Activated B cell treated with CpG ODN at 0.5 μM for 24 hours (primary cell): ENCODE data around the gene SPOCK1. TPM values are rescaled to one million over a fixed set of nuclear protein-coding genes. Genes with fewer than 3 reads are reported as not detected.

Source experiments
- ATAC-seq: fragments of 200-7000 bp; cut with Tn5 transposase; one replicate; pipeline ENCODE4 v1.10.0; 2021; ENCODE audit warnings: low read depth, mild to moderate bottlenecking, moderate library complexity
- CTCF ChIA-PET: fragments of 350-600 bp; sonication (Branson Sonifier 250); formaldehyde crosslinking; loops from one replicate; lab custom pipeline; 2021; ENCODE audit warnings: antibody characterized with exemption; lab: Charles Lee
- POLR2A ChIA-PET: fragments of 350-600 bp; sonication (Branson Sonifier 250); formaldehyde crosslinking; loops from one replicate; lab custom pipeline; 2021; ENCODE audit warnings: antibody characterized with exemption; lab: Charles Lee
- DNase-seq: peaks from one replicate; pipeline ENCODE4 v3.0.0; 2022
- H3K27ac Mint-ChIP-seq: one replicate; pipeline ENCODE4 v1.8.0; 2020; ENCODE audit warnings: mixed read lengths
- H3K27me3 Mint-ChIP-seq: one replicate; pipeline ENCODE4 v1.8.0; 2021; ENCODE audit warnings: mixed read lengths
- H3K36me3 Mint-ChIP-seq: one replicate; pipeline ENCODE4 v1.8.0; 2021; ENCODE audit warnings: low read depth, mixed read lengths
- H3K4me1 Mint-ChIP-seq: one replicate; pipeline ENCODE4 v1.8.0; 2021; ENCODE audit warnings: mixed read lengths
- H3K4me3 Mint-ChIP-seq: one replicate; pipeline ENCODE4 v1.8.0; 2020; ENCODE audit warnings: mild to moderate bottlenecking, mixed read lengths
- H3K9me3 Mint-ChIP-seq: one replicate; pipeline ENCODE4 v1.8.0; 2020; ENCODE audit warnings: mixed read lengths
- CTCF ChIP-seq: fragments of 200-600 bp; IDR thresholded peaks from one replicate; pipeline ENCODE4 v1.8.0; 2022; ENCODE audit warnings: antibody characterized with exemption, mild to moderate bottlenecking
- intact Hi-C: fragments of 100-400 bp; cut with micrococcal nuclease; formaldehyde crosslinking; loops from one replicate; pipeline ENCODE4 v1.15.1; 2024
- total RNA-seq: library from RNA; stranded (reverse); gene quantifications from 2 replicates; pipeline ENCODE4 v1.2.3, GENCODE V29; 2022

The SPOCK1 gene
- total RNA-seq, 1 donor from 2014 or later = not detected

- TF ChIP-seq CTCF = no peak
- Mint-ChIP-seq H3K4me1 (no peaks in the 10 kb centered on the region), H3K27me3 (no peaks in the 10 kb centered on the region), H3K27ac (no peak overlapping the region), H3K9me3 (no peaks in the 10 kb centered on the region), H3K4me3 (no peak overlapping the region), H3K36me3 (no peaks in the 10 kb centered on the region)
- intact Hi-C loops = no loop called here
- CTCF ChIA-PET = no interaction called here
- POLR2A ChIA-PET = no interaction called here
- DNase-seq = no peak
- ATAC-seq = no peak
Observed at GRCh38 chr5:137214446-137215189, 284.5 kb downstream of the SPOCK1 start.

DNA sequence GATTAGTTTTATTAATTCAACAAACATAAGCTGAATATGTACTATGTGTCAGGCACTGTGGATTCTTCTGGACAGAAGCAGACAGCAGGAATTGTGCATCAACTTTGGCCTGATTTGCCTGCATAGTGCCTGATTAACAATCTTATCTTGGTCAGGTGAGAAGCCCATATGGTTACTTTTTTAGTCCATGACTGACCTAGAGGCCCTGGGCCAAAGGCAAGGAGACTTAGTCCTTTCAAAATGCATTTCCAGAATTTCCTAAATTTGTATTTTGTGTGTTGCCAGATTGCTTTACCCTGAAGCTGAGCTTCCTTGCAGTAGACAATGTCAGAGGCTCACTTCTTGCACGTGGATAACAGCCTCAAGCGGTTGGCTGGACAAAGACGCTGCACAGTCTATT, 286.7 kb downstream of the SPOCK1 start:
- Mint-ChIP-seq H3K4me3 (no peak overlapping the region), H3K9me3 (no peaks in the 10 kb centered on the region), H3K4me1 (no peaks in the 10 kb centered on the region), H3K27ac (no peak overlapping the region), H3K27me3 (peaks cover 3% of the 10 kb centered on the region), H3K36me3 (no peaks in the 10 kb centered on the region)
- POLR2A ChIA-PET = no interaction called here
- intact Hi-C loops = no loop called here
- ATAC-seq (no peak), DNase-seq (no peak)
- CTCF ChIA-PET = no interaction called here
- no peak for TF ChIP-seq CTCF

- POLR2A ChIA-PET = no interaction called here
- no peak overlapping the region for H3K27ac Mint-ChIP-seq
- H3K4me3 Mint-ChIP-seq = no peak overlapping the region
- peaks cover 5% of the 10 kb centered on the region for H3K27me3 Mint-ChIP-seq
- DNase-seq (no peak), ATAC-seq (no peak)
- no peak for TF ChIP-seq CTCF
- no peaks in the 10 kb centered on the region for H3K36me3 Mint-ChIP-seq
- H3K9me3 Mint-ChIP-seq = no peaks in the 10 kb centered on the region
- intact Hi-C loops = no loop called here
- CTCF ChIA-PET = no interaction called here
- no peaks in the 10 kb centered on the region for H3K4me1 Mint-ChIP-seq
Observed at GRCh38 chr5:137209232-137209809, 289.8 kb downstream of the SPOCK1 start.

DNA sequence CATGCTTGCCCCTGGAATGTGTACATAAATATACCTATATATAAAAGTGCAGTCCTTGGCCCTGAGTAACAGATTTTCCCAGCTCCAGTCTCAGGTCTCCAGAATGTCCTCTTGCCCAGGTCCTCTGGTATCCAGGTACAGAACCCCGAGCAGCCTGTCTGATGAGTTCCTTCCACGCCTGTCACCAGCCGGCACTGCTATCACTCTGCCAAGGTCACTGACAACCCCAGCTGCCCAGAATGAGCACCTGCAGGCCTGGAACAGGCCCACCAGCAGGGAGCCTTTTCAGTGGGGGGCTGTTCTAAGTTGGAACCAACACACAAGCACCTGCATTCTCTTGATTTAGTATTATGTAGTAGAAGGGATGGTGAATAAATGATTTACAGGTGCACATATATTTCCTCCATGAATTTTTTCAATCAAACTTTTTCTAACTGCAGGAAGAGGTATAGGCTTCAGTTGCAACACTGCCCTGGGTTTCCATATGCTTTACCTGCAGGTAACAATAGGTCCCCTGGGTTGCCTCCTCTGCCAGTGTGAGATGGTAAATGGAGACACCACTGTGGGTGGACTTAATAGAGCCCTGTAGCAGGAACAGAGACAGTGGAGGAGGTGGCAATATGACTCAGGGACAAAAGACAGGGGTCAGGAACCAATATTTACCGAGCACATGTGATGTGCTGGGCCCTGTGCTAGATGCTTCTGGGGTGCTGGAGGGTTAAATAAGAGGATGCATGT, 291.9 kb downstream of the SPOCK1 start:
- peaks cover 8% of the 10 kb centered on the region for H3K27me3 Mint-ChIP-seq
- no peaks in the 10 kb centered on the region for H3K4me1 Mint-ChIP-seq
- H3K27ac Mint-ChIP-seq = no peak overlapping the region
- no peaks in the 10 kb centered on the region for H3K9me3 Mint-ChIP-seq
- H3K36me3 Mint-ChIP-seq = no peaks in the 10 kb centered on the region
- no peak for TF ChIP-seq CTCF
- H3K4me3 Mint-ChIP-seq = no peak overlapping the region
- ATAC-seq = no peak
- no peak for DNase-seq
- ChIA-PET POLR2A (no interaction called here), CTCF (no interaction called here)
- intact Hi-C loops = no loop called here

- ChIA-PET CTCF (no interaction called here), POLR2A (no interaction called here)
- Mint-ChIP-seq H3K27ac (no peak overlapping the region), H3K4me3 (no peak overlapping the region), H3K36me3 (no peaks in the 10 kb centered on the region), H3K4me1 (no peaks in the 10 kb centered on the region), H3K27me3 (peaks cover 8% of the 10 kb centered on the region), H3K9me3 (no peaks in the 10 kb centered on the region)
- no peak for ATAC-seq
- no peak for DNase-seq
- intact Hi-C loops = no loop called here
- TF ChIP-seq CTCF = no peak
Observed at GRCh38 chr5:137206030-137206715, 293.0 kb downstream of the SPOCK1 start.
